VCaP (cell line): Measurements from ENCODE around the gene RNF13.

Experiments used
- H3K27ac ChIP-seq: fragments of 450-650 bp; 2 replicates; pipeline ENCODE4 v1.5.1; 2017
- CTCF ChIP-seq: fragments of 450-650 bp; conservative IDR thresholded peaks from 2 replicates; pipeline ENCODE4 v1.5.1; 2017; ENCODE audit warnings: mild to moderate bottlenecking, moderate library complexity

Gene RNF13

GRCh38 chr3:149947231-149947630, 134.2 kb downstream of the RNF13 start:
- no peak for TF ChIP-seq CTCF
- no peak overlapping the region for H3K27ac ChIP-seq

- H3K27ac ChIP-seq, result no peak overlapping the region
- no peak for TF ChIP-seq CTCF
These were observed 136.2 kb downstream of the RNF13 start for GRCh38 chr3:149949181-149949580.

- H3K27ac ChIP-seq, result no peak overlapping the region
- no peak for TF ChIP-seq CTCF
These were observed 141.8 kb downstream of the RNF13 start for GRCh38 chr3:149954812-149955211.

GRCh38 chr3:149955449-149955848, 142.4 kb downstream of the RNF13 start:
- H3K27ac ChIP-seq, result no peak overlapping the region
- no peak for TF ChIP-seq CTCF

GRCh38 chr3:149957361-149958125, 144.5 kb downstream of the RNF13 start:
- H3K27ac ChIP-seq, result no peak overlapping the region

GRCh38 chr3:149958171-149958796, 145.3 kb downstream of the RNF13 start:
- TF ChIP-seq CTCF, result no peak
- no peak overlapping the region for H3K27ac ChIP-seq

More at GRCh38 chr3:149957361-149958125, 144.5 kb downstream of the RNF13 start:
- no peak for TF ChIP-seq CTCF

GRCh38 chr3:149959443-149959842, 146.4 kb downstream of the RNF13 start:
- no peak for TF ChIP-seq CTCF
- H3K27ac ChIP-seq, result no peak overlapping the region
